HepG2 (cell line): ENCODE measurements around the gene TNFSF13.

Experiments
- CTCF ChIP-seq: sonication (generic); formaldehyde crosslinking; IDR thresholded peaks from 2 replicates; pipeline ENCODE4 v1.5.0; 2020; ENCODE audit warnings: mild to moderate bottlenecking, missing genetic modification reagents, moderate library complexity
- EZH2 ChIP-seq: conservative IDR thresholded peaks from 2 replicates; pipeline ENCODE4 v1.6.1; 2012; ENCODE audit warnings: mild to moderate bottlenecking, low read depth, low read length, moderate library complexity
- FOXJ3 ChIP-seq: sonication (generic); formaldehyde crosslinking; IDR thresholded peaks from 2 replicates; pipeline ENCODE4 v1.4.0; 2020; ENCODE audit warnings: missing genetic modification reagents, mild to moderate bottlenecking, borderline replicate concordance
- GABPB1 ChIP-seq: IDR thresholded peaks from 2 replicates; pipeline ENCODE4 v1.6.1; 2016; ENCODE audit warnings: mild to moderate bottlenecking, missing genetic modification reagents, moderate library complexity, missing compliant biosample characterization
- ISX ChIP-seq: sonication (generic); formaldehyde crosslinking; conservative IDR thresholded peaks from 2 replicates; pipeline ENCODE4 v1.5.0; 2020; ENCODE audit warnings: missing genetic modification reagents
- NR1H2 ChIP-seq: sonication (generic); formaldehyde crosslinking; IDR thresholded peaks from 2 replicates; pipeline ENCODE4 v1.8.1; 2022; ENCODE audit warnings: low read depth, missing genetic modification reagents, borderline replicate concordance
- PREB ChIP-seq: sonication (generic); formaldehyde crosslinking; IDR thresholded peaks from 2 replicates; pipeline ENCODE4 v1.4.0; 2020; ENCODE audit warnings: missing genetic modification reagents
- ZNF513 ChIP-seq: sonication (generic); formaldehyde crosslinking; conservative IDR thresholded peaks from 2 replicates; pipeline ENCODE4 v1.5.0; 2020; ENCODE audit warnings: missing genetic modification reagents
- ZNF687 ChIP-seq: sonication (generic); formaldehyde crosslinking; IDR thresholded peaks from 2 replicates; pipeline ENCODE4 v1.5.1; 2020; ENCODE audit warnings: mild to moderate bottlenecking, missing genetic modification reagents, moderate library complexity
- ZNF776 ChIP-seq: sonication (generic); formaldehyde crosslinking; IDR thresholded peaks from 2 replicates; pipeline ENCODE4 v1.4.0; 2020; ENCODE audit warnings: mild to moderate bottlenecking, missing genetic modification reagents
- ZSCAN5A ChIP-seq: sonication (generic); formaldehyde crosslinking; IDR thresholded peaks from 2 replicates; pipeline ENCODE4 v1.8.0; 2022; ENCODE audit warnings: mild to moderate bottlenecking, missing genetic modification reagents, borderline replicate concordance

- no peak for TF ChIP-seq ZNF776 (CRISPR knock-in tag)
- no peak for TF ChIP-seq GABPB1 (CRISPR knock-in tag)
- no peak for TF ChIP-seq ZNF687 (CRISPR knock-in tag)
- TF ChIP-seq ZNF513 (CRISPR knock-in tag), result no peak
- TF ChIP-seq ISX, result no peak
- no peak for TF ChIP-seq CTCF (CRISPR knock-in tag)
- no peak for TF ChIP-seq EZH2
- TF ChIP-seq FOXJ3 (CRISPR knock-in tag), result no peak
- no peak for TF ChIP-seq NR1H2
- TF ChIP-seq ZSCAN5A (CRISPR knock-in tag), result no peak
- TF ChIP-seq PREB, result no peak
Observed at GRCh38 chr17:7589891-7590691, 31.5 kb downstream of the TNFSF13 start, which contains the start of gene SOX15.
